Measurements from ENCODE around the gene NEK6.

GRCh38 chr9:124263213-124263612 is 5.5 kb downstream of the NEK6 start:
- TF ChIP-seq CTCF (IDR thresholded peaks at IDR 0.05; ENCODE audit: poor library complexity) (no peak), EZH2 (IDR thresholded peaks at IDR 0.05; ENCODE audit: borderline replicate concordance) (no peak)

Data from hepatocyte (in vitro differentiated cells).